Fibroblast of skin of abdomen (primary cell): ENCODE results near the gene MORC2.

Source experiments
- DNase-seq: peaks from one replicate; pipeline ENCODE4 v3.0.0-alpha.2; 2013

Gene MORC2

DNA sequence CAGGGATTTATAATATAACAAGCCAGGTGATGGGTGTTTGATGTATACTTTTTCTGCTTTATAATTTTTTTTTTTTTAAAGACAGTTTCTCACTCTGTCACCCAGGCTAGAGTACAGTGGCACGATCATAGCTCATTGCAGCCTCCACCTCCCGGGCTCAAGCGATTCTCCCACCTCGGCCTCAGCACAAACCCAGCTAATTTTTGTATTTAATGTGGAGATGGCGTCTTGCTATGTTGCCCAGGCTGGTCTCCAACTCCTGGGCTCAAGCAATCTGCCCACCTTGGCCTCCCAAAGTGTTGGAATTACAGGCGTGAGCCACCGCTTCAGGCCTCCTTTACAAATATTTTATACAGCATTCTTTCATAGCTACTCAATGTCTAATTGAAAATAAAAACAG lies 48.6 kb downstream of the MORC2 start:
- no peak for DNase-seq

- no peak for DNase-seq
These were observed 49.8 kb downstream of the MORC2 start for GRCh38 chr22:30918761-30919160.

DNA sequence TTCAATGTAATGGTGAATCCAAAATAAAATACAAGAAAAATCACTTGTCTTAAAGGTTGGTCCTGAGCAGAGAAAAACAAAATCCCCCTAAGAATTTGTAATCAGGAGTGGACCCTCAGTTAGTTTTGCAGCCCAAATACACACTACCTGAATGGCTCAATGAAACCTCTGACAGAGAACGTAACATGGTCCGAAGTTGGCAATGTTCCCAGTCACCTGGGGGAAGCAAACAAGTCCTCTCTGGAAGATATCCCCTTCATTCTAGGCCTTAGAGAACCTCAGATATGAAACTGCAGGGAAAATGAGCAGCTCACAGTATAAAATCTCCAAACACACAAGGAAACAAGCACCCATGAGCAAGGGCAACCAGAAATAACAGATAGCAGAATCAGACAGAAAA lies 58.2 kb downstream of the MORC2 start:
- DNase-seq: no peak

- no peak for DNase-seq
These were observed 59.3 kb downstream of the MORC2 start for GRCh38 chr22:30909306-30909705.

GRCh38 chr22:30908051-30908461 lies 60.5 kb downstream of the MORC2 start:
- no peak for DNase-seq

DNA sequence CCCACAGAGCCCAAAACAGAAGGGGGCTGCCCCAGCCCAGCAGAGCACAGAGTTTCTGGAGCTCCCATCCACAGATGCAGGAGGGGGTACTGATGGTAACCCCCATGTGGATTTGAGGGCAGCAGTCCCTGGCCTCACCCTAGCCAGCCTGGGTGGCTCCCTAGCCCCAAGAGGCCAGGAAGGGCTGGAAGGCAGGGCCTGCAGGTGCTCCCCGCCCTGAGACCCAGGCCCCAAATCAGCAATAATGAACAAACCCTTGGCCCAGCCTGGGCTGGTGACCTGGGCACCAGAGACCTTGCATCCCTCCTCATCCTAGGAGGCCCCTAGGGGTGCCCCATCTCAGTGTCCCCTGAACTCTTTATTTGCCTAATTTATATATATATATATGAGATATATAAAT lies 61.6 kb downstream of the MORC2 start:
- no peak for DNase-seq

DNA sequence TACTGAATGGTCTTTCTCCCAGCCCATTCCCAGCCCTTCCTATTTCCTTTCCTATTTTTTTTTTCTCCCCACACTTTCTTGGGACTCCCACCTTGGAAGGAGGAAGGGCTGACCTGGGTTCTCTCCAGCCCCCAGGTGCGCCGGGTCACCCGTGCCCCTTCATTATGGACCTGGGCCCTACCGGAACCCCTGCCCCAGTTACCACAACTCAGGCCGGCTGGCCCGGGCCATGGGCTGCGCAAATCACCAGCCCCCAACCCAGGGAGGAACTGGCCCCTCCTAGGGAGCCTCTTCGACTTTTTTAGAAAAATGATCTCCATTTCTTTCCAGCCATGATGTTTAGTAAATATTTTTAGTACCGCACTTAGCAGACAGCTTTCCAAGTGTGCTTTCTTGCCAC lies 62.2 kb downstream of the MORC2 start:
- no peak for DNase-seq

GRCh38 chr22:30905696-30906341 lies 62.8 kb downstream of the MORC2 start:
- DNase-seq: no peak

GRCh38 chr22:30903876-30904460 lies 64.6 kb downstream of the MORC2 start:
- DNase-seq: no peak

GRCh38 chr22:30902496-30903357 lies 65.8 kb downstream of the MORC2 start:
- no peak for DNase-seq

- no peak for DNase-seq
These were observed 74.2 kb downstream of the MORC2 start for GRCh38 chr22:30894371-30894740.

GRCh38 chr22:30893434-30894370 lies 74.9 kb downstream of the MORC2 start:
- no peak for DNase-seq

GRCh38 chr22:30892731-30893221 lies 75.8 kb downstream of the MORC2 start:
- DNase-seq: no peak

- DNase-seq: no peak
These were observed 76.3 kb downstream of the MORC2 start for GRCh38 chr22:30892286-30892685.

DNA sequence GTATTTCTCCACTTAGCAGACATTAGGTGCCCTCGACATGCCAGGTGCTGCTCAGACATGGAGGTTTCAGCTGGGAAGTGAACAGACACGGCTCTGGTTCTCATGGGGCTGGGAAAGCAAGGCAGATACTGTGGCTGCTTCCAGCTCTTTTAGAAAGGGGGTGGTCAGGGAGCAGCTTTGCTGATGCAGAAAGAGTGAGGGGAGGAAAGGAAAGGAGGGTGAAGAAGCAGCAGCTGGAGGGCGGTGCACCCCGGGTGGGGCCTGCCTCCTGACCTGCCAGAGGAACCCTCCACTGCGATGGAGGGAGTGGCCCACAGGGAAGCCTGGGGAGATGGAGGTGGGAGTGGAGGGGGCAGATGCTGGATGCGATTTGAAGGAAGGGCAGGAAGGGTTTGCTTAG lies 76.8 kb downstream of the MORC2 start:
- DNase-seq: no peak

GRCh38 chr22:30891443-30891755 lies 77.2 kb downstream of the MORC2 start:
- DNase-seq: no peak

GRCh38 chr22:30890686-30891442 lies 77.7 kb downstream of the MORC2 start:
- no peak for DNase-seq

DNA sequence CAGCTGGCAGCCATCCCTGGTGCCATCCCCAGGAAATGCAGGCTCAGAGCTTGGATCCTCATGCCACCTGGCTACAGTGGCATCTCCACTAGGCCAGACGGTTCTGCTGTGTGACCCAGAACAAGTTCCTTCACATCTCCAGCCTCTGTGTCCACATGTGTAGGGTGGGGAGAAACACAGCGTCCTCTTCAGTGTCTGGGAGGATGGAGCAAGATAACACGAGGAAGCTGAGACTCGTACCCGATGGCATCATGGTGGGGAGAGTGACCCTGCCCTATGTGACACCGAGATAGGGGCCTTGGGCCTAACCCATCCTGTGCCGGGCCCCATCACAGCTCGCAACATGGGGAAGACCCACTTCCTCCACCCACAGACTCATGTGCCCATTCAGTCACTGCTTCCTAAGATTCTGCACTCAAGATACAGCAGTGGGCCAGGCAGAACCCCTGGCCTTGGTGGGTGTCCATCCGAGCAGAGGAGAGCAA lies 78.5 kb downstream of the MORC2 start:
- DNase-seq: no peak

DNA sequence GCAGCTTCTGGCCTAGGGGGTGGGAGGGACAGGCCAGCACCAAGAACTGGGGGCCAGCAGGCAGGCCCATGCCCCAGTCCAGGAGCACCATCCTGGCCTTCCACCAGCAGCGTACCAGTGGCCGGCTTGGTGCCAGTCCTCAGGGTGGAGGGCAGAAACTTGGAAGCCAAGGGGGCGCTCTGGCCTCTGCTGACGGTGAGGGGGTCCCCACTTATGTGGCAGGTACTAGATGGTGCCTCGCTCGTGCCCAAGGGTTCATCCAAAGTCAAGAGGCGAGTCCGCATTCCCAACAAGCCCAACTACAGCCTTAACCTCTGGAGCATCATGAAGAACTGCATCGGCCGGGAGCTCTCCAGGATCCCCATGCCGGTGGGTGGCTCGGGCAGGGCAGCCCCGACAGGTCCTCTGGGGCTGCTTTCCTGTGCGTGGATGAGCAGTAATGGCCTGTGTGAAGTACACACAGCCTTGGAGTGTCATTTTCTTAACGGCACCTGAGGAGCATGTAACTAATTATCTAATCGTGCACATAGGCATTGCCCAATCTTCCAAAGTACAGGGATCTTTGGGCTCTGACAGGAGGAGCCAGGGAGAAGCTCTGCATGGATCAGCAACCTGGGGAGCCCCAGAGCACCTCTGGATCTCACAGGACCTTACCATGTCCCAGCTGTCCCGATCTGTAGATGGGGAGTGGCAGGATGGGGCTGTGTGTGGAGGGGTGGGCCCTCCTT lies 79.1 kb downstream of the MORC2 start:
- no peak for DNase-seq

DNA sequence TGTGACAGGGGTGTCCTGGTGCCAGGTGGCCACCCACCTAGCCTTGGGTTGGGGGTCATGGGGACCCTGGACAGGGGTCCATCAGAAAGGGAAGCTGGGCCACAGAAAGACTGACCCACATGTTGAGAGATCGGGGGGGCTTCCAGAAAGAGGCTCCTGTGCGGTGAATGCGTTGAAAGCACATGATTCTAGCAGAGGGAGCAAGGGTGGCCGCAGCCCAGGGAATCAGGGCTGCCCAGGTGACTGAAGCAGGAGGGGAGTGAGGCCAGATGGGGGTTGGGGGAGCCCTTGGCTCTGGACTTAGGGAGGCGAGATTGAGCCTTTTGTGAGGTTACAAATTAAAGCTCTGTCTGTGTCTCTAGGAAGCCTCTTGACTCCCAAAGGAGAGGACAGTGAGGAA lies 80.7 kb downstream of the MORC2 start:
- no peak for DNase-seq

GRCh38 chr22:30887453-30887852 lies 81.1 kb downstream of the MORC2 start:
- DNase-seq: no peak
